Mammary epithelial cell (primary cell): Measurements from ENCODE around the gene RHOBTB1.

ENCODE experiments used
- EZH2 ChIP-seq: IDR thresholded peaks from 2 replicates; pipeline ENCODE4 v1.6.1; 2012; ENCODE audit warnings: low read length, inconsistent platforms, borderline replicate concordance
- TF ChIP-seq, protein P1 (sequence below), 2 donors: IDR thresholded peaks in 1 of 2; conservative IDR thresholded peaks in 1 of 2; 2 replicates each; pipeline ENCODE4 v1.5.1; 2011 to 2012; ENCODE audit warnings: inconsistent platforms in 2 of 2, low read length in 2 of 2, mild to moderate bottlenecking in 2 of 2, control low read depth in 1 of 2, low read depth in 1 of 2; ENCODE audit not compliant: insufficient read depth in 1 of 2; ENCODE audit errors: extremely low read depth in 1 of 2

DNA sequence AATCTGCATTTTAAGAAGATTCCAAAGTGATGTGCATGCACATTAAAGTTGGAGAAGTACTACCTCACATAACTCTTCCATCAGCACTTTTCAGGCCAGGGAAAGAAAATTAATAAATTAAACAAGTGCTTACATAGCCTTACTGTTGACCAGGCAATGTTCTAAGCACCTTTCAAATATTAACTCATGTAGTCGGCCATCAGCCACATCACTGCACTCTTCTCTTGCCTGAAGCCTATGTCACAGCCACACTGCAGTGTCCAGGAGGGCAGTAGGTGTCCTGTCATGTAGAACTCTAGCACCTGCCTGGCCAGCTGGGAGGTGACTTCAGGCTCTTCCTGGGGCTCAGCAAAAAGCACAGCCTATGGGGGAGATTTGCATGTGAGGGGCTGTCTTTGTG is 94.2 kb downstream of the RHOBTB1 start:
- TF ChIP-seq, protein P1, sequence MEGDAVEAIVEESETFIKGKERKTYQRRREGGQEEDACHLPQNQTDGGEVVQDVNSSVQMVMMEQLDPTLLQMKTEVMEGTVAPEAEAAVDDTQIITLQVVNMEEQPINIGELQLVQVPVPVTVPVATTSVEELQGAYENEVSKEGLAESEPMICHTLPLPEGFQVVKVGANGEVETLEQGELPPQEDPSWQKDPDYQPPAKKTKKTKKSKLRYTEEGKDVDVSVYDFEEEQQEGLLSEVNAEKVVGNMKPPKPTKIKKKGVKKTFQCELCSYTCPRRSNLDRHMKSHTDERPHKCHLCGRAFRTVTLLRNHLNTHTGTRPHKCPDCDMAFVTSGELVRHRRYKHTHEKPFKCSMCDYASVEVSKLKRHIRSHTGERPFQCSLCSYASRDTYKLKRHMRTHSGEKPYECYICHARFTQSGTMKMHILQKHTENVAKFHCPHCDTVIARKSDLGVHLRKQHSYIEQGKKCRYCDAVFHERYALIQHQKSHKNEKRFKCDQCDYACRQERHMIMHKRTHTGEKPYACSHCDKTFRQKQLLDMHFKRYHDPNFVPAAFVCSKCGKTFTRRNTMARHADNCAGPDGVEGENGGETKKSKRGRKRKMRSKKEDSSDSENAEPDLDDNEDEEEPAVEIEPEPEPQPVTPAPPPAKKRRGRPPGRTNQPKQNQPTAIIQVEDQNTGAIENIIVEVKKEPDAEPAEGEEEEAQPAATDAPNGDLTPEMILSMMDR (conservative IDR thresholded peaks at IDR 0.05 in 1 of 2, IDR thresholded peaks at IDR 0.05 in 1 of 2; ENCODE audit: extremely low read depth in 1 of 2, insufficient read depth in 1 of 2, low read depth in 1 of 2, low read length in 2 of 2): no peak
- TF ChIP-seq EZH2: no peak
